Activated naive CD4-positive, alpha-beta T cell treated with anti-CD3 and anti-CD28 coated beads, Interleukin-2, amount 50 U/mL, for 24 hours (primary cell): Measurements from ENCODE around the gene NUDT3.
"Not testable (repeated sequence)": the region's sequence is repeated elsewhere in the genome, so short reads cannot be mapped to it uniquely, and the experiment has no call there.

Experiments used
- H3K27ac Mint-ChIP-seq: one replicate; pipeline ENCODE4 v1.8.0; 2021; ENCODE audit warnings: mild to moderate bottlenecking, mixed read lengths
- H3K27me3 Mint-ChIP-seq: one replicate; pipeline ENCODE4 v1.8.0; 2021; ENCODE audit warnings: mixed read lengths
- H3K36me3 Mint-ChIP-seq: one replicate; pipeline ENCODE4 v1.8.0; 2021; ENCODE audit warnings: mixed read lengths
- H3K4me1 Mint-ChIP-seq: one replicate; pipeline ENCODE4 v1.8.0; 2021; ENCODE audit warnings: mixed read lengths
- H3K4me3 Mint-ChIP-seq: one replicate; pipeline ENCODE4 v1.8.0; 2021; ENCODE audit warnings: mild to moderate bottlenecking, mixed read lengths
- H3K9me3 Mint-ChIP-seq: one replicate; pipeline ENCODE4 v1.8.0; 2021; ENCODE audit warnings: mixed read lengths

Gene NUDT3

GRCh38 chr6:34281702-34282334 is 110.7 kb downstream of the NUDT3 start:
- Mint-ChIP-seq H3K27ac (no peak overlapping the region), H3K4me3 (no peak overlapping the region), H3K4me1 (peaks cover 5% of the 10 kb centered on the region), H3K36me3 (peaks cover 20% of the 10 kb centered on the region), H3K9me3 (no peaks in the 10 kb centered on the region), H3K27me3 (no peaks in the 10 kb centered on the region)

GRCh38 chr6:34280216-34280615 is 112.3 kb downstream of the NUDT3 start:
- H3K4me1 Mint-ChIP-seq: peaks cover 13% of the 10 kb centered on the region

GRCh38 chr6:34278833-34279232 is 113.6 kb downstream of the NUDT3 start:
- Mint-ChIP-seq H3K36me3 (peaks cover 12% of the 10 kb centered on the region), H3K4me1 (peaks cover 10% of the 10 kb centered on the region), H3K27ac (no peak overlapping the region), H3K9me3 (no peaks in the 10 kb centered on the region), H3K27me3 (no peaks in the 10 kb centered on the region), H3K4me3 (no peak overlapping the region)

More at GRCh38 chr6:34280216-34280615, 112.3 kb downstream of the NUDT3 start:
- Mint-ChIP-seq H3K27ac (no peak overlapping the region), H3K27me3 (no peaks in the 10 kb centered on the region), H3K9me3 (no peaks in the 10 kb centered on the region), H3K4me3 (no peak overlapping the region), H3K36me3 (peaks cover 17% of the 10 kb centered on the region)

- peaks cover 10% of the 10 kb centered on the region for H3K4me1 Mint-ChIP-seq
- H3K9me3 Mint-ChIP-seq: no peaks in the 10 kb centered on the region
- peaks cover 12% of the 10 kb centered on the region for H3K36me3 Mint-ChIP-seq
- no peak overlapping the region for H3K4me3 Mint-ChIP-seq
- H3K27me3 Mint-ChIP-seq: no peaks in the 10 kb centered on the region
- H3K27ac Mint-ChIP-seq: peak overlapping the region; percentile 56
Observed at GRCh38 chr6:34277763-34278112, 114.7 kb downstream of the NUDT3 start.

- no peak overlapping the region for H3K4me3 Mint-ChIP-seq
- no peaks in the 10 kb centered on the region for H3K27me3 Mint-ChIP-seq
- H3K9me3 Mint-ChIP-seq: no peaks in the 10 kb centered on the region
- H3K36me3 Mint-ChIP-seq: peaks cover 12% of the 10 kb centered on the region
- H3K4me1 Mint-ChIP-seq: peaks cover 10% of the 10 kb centered on the region
- H3K27ac Mint-ChIP-seq: peak overlapping the region; percentile 56
Observed at GRCh38 chr6:34276881-34277762, 115.3 kb downstream of the NUDT3 start.

- peaks cover 10% of the 10 kb centered on the region for H3K4me1 Mint-ChIP-seq
- H3K36me3 Mint-ChIP-seq: peaks cover 9% of the 10 kb centered on the region
- no peaks in the 10 kb centered on the region for H3K27me3 Mint-ChIP-seq
- H3K4me3 Mint-ChIP-seq: no peak overlapping the region
- no peak overlapping the region for H3K27ac Mint-ChIP-seq
- H3K9me3 Mint-ChIP-seq: no peaks in the 10 kb centered on the region
Observed at GRCh38 chr6:34276191-34276590, 116.3 kb downstream of the NUDT3 start.

GRCh38 chr6:34275128-34275804 is 117.2 kb downstream of the NUDT3 start:
- H3K27ac Mint-ChIP-seq: no peak overlapping the region
- H3K4me1 Mint-ChIP-seq: peaks cover 10% of the 10 kb centered on the region
- no peaks in the 10 kb centered on the region for H3K27me3 Mint-ChIP-seq
- no peak overlapping the region for H3K4me3 Mint-ChIP-seq
- no peaks in the 10 kb centered on the region for H3K9me3 Mint-ChIP-seq
- H3K36me3 Mint-ChIP-seq: peaks cover 3% of the 10 kb centered on the region

- Mint-ChIP-seq H3K36me3 (peaks cover 2% of the 10 kb centered on the region), H3K27me3 (no peaks in the 10 kb centered on the region), H3K4me1 (peaks cover 10% of the 10 kb centered on the region), H3K9me3 (no peaks in the 10 kb centered on the region), H3K27ac (no peak overlapping the region), H3K4me3 (no peak overlapping the region)
Observed at GRCh38 chr6:34274129-34274528, 118.3 kb downstream of the NUDT3 start.

- Mint-ChIP-seq H3K27ac (no peak overlapping the region), H3K36me3 (no peaks in the 10 kb centered on the region), H3K4me3 (no peak overlapping the region), H3K4me1 (peaks cover 10% of the 10 kb centered on the region), H3K27me3 (no peaks in the 10 kb centered on the region), H3K9me3 (no peaks in the 10 kb centered on the region)
Observed at GRCh38 chr6:34273242-34273805, 119.1 kb downstream of the NUDT3 start.

GRCh38 chr6:34272013-34272926 is 120.2 kb downstream of the NUDT3 start:
- no peaks in the 10 kb centered on the region for H3K36me3 Mint-ChIP-seq
- no peak overlapping the region for H3K4me3 Mint-ChIP-seq
- H3K9me3 Mint-ChIP-seq: no peaks in the 10 kb centered on the region
- no peaks in the 10 kb centered on the region for H3K27me3 Mint-ChIP-seq
- H3K4me1 Mint-ChIP-seq: peaks cover 10% of the 10 kb centered on the region
- no peak overlapping the region for H3K27ac Mint-ChIP-seq

- not testable (repeated sequence) for H3K9me3 Mint-ChIP-seq, H3K4me3 Mint-ChIP-seq, H3K36me3 Mint-ChIP-seq, H3K27ac Mint-ChIP-seq, H3K4me1 Mint-ChIP-seq, H3K27me3 Mint-ChIP-seq
Observed at GRCh38 chr6:34269658-34270341, 122.7 kb downstream of the NUDT3 start.

GRCh38 chr6:34269132-34269531 is 123.3 kb downstream of the NUDT3 start:
- H3K9me3 Mint-ChIP-seq: not testable (repeated sequence)

GRCh38 chr6:34267746-34268145 is 124.7 kb downstream of the NUDT3 start:
- H3K4me3 Mint-ChIP-seq: no peak overlapping the region
- no peaks in the 10 kb centered on the region for H3K4me1 Mint-ChIP-seq
- H3K36me3 Mint-ChIP-seq: peaks cover 2% of the 10 kb centered on the region
- H3K27ac Mint-ChIP-seq: no peak overlapping the region
- H3K9me3 Mint-ChIP-seq: no peaks in the 10 kb centered on the region
- H3K27me3 Mint-ChIP-seq: no peaks in the 10 kb centered on the region

More at GRCh38 chr6:34269132-34269531, 123.3 kb downstream of the NUDT3 start:
- not testable (repeated sequence) for H3K36me3 Mint-ChIP-seq, H3K27ac Mint-ChIP-seq, H3K4me3 Mint-ChIP-seq, H3K4me1 Mint-ChIP-seq, H3K27me3 Mint-ChIP-seq

GRCh38 chr6:34263484-34263883 is 129.0 kb downstream of the NUDT3 start:
- not testable (repeated sequence) for H3K4me3 Mint-ChIP-seq, H3K4me1 Mint-ChIP-seq, H3K36me3 Mint-ChIP-seq, H3K27me3 Mint-ChIP-seq, H3K9me3 Mint-ChIP-seq, H3K27ac Mint-ChIP-seq
